Mammary epithelial cell (primary cell): ENCODE results near the gene IGSF11.

Experiments used
- EZH2 ChIP-seq: IDR thresholded peaks from 2 replicates; pipeline ENCODE4 v1.6.1; 2012; ENCODE audit warnings: low read length, inconsistent platforms, borderline replicate concordance
- TF ChIP-seq, protein P1 (sequence below), 2 donors: IDR thresholded peaks in 1 of 2; conservative IDR thresholded peaks in 1 of 2; 2 replicates each; pipeline ENCODE4 v1.5.1; 2011 to 2012; ENCODE audit warnings: inconsistent platforms in 2 of 2, low read length in 2 of 2, mild to moderate bottlenecking in 2 of 2, control low read depth in 1 of 2, low read depth in 1 of 2; ENCODE audit not compliant: insufficient read depth in 1 of 2; ENCODE audit errors: extremely low read depth in 1 of 2

DNA sequence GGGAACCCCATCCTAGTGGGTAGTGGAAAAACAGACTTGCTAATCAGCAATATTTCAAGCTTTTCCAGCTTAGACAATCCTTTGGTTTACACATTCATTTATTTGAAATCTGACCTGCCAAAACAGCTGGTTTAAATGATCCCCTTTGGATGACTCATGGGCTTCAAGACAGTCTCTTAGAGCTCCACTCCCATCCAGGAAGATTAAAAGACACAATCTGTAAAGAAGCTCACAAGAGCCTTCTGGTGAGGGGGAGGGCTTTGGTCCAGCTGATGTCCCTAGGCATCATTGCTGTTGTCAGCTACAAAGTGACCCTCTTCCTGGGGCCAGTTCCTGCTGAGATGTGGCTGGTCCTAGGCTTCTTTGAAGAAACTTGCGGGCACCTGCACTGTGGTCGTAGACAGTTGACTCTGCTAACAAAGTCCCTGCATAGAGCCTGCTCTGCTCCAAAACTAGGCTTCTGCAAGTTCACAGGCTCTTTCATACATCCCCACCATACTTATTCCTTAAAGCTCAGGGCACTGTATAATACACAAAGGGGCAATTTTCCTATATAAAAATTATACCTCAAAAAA is 73.7 kb downstream of the IGSF11 start:
- TF ChIP-seq, protein P1, sequence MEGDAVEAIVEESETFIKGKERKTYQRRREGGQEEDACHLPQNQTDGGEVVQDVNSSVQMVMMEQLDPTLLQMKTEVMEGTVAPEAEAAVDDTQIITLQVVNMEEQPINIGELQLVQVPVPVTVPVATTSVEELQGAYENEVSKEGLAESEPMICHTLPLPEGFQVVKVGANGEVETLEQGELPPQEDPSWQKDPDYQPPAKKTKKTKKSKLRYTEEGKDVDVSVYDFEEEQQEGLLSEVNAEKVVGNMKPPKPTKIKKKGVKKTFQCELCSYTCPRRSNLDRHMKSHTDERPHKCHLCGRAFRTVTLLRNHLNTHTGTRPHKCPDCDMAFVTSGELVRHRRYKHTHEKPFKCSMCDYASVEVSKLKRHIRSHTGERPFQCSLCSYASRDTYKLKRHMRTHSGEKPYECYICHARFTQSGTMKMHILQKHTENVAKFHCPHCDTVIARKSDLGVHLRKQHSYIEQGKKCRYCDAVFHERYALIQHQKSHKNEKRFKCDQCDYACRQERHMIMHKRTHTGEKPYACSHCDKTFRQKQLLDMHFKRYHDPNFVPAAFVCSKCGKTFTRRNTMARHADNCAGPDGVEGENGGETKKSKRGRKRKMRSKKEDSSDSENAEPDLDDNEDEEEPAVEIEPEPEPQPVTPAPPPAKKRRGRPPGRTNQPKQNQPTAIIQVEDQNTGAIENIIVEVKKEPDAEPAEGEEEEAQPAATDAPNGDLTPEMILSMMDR (conservative IDR thresholded peaks at IDR 0.05 in 1 of 2, IDR thresholded peaks at IDR 0.05 in 1 of 2; ENCODE audit: extremely low read depth in 1 of 2, insufficient read depth in 1 of 2, low read depth in 1 of 2, low read length in 2 of 2): no peak
- no peak for TF ChIP-seq EZH2
